ENCODE data around the gene PRDM15.

PRDM15 gene

DNA sequence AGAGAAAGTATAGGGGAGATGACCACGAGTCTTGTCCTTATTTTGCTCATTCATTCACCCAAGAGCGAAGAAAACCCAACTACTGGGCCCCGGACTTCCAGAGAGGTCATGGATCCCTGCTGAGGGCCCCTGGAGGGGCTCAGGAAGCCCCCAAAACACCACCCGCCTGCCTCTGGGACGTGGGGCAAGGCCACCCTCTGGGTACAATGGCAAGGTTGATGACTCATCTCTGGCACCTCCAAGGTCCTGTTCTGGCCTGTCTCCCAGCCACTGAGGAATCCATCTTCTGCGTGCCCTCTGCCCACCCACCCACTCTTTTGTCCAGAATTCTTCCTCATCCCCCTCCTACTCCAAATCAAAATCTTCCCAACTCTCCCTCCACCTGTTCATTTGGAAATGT is 21.3 kb upstream of the PRDM15 start:
- TF ChIP-seq, protein P1, sequence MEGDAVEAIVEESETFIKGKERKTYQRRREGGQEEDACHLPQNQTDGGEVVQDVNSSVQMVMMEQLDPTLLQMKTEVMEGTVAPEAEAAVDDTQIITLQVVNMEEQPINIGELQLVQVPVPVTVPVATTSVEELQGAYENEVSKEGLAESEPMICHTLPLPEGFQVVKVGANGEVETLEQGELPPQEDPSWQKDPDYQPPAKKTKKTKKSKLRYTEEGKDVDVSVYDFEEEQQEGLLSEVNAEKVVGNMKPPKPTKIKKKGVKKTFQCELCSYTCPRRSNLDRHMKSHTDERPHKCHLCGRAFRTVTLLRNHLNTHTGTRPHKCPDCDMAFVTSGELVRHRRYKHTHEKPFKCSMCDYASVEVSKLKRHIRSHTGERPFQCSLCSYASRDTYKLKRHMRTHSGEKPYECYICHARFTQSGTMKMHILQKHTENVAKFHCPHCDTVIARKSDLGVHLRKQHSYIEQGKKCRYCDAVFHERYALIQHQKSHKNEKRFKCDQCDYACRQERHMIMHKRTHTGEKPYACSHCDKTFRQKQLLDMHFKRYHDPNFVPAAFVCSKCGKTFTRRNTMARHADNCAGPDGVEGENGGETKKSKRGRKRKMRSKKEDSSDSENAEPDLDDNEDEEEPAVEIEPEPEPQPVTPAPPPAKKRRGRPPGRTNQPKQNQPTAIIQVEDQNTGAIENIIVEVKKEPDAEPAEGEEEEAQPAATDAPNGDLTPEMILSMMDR (IDR thresholded peaks at IDR 0.05; ENCODE audit: low read depth, low read length, missing control alignments), result no peak
- no peak for DNase-seq (ENCODE audit: low read depth)
- H3K4me3 ChIP-seq (ENCODE audit: low read depth, low read length), result no peak overlapping the region

DNA sequence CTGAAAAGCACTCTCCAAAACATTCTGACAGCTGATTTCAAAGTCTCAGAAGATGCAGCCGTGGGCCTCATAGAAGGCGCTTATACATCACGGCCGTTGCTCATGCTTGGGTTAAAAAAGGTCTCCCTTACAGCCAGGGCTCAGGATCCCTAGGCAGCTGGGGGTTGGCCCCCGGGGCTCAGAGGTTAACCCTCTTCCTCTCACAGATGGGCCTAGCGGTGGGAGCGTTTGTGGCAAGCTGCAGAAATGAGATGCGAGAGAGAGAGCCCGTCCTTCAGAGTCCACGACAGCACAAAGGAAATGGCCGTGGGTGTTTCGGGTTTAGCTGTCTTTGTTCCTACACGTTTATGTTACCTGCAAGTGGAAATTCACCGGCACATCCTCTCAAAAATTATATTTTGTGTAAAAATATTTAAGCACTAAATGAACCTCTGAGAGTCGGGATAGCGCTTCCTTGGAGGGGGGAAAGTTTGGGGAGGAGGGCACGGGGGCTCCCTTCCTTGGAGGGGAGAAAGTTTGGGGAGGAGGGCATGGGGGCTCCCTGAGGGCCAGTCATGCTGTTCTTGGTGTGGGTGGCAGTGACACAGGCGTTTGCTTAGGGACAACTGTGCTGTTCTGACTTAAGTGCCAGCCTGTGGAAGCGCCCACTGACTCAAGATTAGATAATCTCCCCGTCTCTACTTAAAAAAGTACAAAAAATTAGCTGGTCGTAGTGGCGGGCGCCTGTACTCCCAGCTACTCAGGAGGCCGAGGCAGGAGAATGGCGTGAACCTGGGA is 20.5 kb upstream of the PRDM15 start:
- no peak overlapping the region for H3K4me3 ChIP-seq (ENCODE audit: low read depth, low read length)
- TF ChIP-seq, protein P1 (IDR thresholded peaks at IDR 0.05; ENCODE audit: low read depth, low read length, missing control alignments), result no peak
- DNase-seq (ENCODE audit: low read depth), result no peak

DNA sequence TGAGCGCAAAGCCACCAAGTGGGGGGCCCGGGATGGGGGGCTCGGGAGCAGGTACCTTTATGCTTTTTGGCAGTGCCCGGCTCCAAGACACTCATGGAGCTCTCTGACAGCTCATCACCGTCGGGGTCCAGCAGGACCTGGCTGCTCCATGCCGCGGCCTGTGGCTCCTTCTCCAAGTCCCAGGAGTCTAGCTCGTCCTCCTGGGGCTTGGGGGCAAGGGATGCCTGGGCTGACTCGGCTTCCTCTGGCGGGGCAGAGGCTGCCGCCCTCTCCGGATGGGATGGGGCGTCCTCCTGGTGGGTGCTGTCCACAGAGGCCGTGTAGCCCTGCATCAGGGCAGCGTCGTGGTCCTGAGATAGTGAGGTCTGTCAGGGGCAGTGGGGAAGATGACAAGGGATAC is 19.9 kb upstream of the PRDM15 start:
- no peak for DNase-seq (ENCODE audit: low read depth)
- TF ChIP-seq, protein P1 (IDR thresholded peaks at IDR 0.05; ENCODE audit: low read depth, low read length, missing control alignments), result no peak
- no peak overlapping the region for H3K4me3 ChIP-seq (ENCODE audit: low read depth, low read length)

DNA sequence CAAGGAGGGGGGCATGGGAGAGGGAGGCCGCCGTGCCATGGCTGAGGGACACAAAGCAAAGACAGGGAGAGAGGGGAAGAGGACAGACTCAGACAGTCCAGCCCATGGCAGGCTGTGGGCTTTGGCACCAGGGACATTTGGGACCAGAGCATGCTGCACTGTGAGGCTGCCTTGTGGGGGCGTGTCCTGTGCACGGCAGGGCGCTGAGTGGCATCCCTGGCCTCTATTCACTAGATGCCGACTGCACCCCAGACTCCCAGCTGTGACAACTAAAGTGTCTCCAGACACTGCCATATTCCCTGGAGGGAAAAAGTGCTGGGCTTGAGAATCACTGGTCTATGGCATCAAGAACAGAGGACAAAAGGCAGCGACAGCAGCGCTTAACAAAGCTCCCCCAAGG is 18.6 kb upstream of the PRDM15 start:
- H3K4me3 ChIP-seq (ENCODE audit: low read depth, low read length), result no peak overlapping the region
- TF ChIP-seq, protein P1 (IDR thresholded peaks at IDR 0.05; ENCODE audit: low read depth, low read length, missing control alignments), result no peak
- DNase-seq (ENCODE audit: low read depth), result no peak

DNA sequence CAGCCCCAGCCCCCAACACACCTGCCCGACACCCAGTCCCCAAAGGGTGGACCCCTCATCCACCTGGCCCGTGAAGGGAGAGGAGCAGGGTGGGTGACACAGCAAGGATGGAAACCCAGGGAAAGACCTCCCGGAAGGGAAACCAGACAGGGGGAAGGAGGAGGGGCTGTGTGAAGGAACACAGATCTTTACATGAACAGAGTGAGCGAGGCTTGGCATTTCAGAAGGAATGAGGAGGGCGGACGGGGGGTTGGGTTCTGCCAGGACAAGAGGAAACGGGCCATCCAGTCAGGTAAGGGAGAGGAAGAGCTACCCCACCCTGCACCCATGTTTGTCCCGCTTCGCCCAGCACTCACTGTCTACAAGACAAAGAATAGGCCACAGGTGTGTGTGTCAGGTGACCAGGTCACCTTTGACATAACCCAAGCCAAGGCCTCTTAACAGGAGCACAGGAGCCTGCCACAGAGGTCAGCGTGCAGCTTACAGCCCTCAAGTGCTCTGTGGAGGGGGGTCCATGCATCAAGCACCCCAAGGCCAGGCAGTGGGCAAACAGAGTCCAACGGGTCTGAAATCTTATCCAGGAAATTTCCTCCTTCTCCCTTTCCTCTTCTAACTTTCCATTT is 18.0 kb upstream of the PRDM15 start:
- DNase-seq (ENCODE audit: low read depth), result no peak
- TF ChIP-seq, protein P1 (IDR thresholded peaks at IDR 0.05; ENCODE audit: low read depth, low read length, missing control alignments), result no peak
- no peak overlapping the region for H3K4me3 ChIP-seq (ENCODE audit: low read depth, low read length)

DNA sequence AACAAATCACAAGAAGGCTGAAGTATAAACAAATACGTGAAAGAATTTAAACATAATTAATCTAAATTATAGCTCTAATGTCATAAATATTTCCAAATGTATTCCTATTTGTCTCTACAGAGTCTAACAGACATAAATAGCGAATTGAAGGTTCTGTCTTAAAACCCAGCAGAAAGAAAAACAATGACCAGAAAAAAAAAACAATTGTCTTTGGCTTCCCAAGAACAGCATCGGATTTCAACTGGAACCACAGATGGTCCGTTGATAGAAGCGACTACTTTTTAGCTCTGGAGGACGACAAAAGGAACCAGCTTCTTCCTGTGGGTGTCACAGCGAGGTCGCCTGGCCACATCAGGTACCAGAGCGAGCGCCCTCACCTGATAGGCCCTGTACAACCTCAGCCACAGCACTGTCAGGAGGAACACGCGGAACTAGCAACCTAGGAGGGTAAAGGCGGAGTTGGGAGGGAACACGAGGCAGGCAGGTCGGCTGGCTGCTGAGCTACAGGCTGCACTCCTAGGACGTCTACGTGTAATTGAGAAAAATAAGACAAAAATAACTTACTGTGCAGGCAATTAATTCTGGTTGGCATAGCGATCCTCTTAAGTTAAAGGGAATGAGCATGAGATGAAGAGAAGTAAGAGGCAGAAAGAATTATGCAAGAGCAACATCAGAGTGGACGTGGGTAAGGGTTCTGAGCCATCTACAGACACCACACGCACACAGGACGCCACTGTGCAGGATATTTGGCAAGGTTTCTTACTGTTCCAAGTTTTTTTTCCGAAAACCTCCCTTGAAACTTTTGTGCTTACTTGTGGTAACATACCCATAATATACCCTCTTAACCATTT is 16.7 kb upstream of the PRDM15 start:
- no peak overlapping the region for H3K4me3 ChIP-seq (ENCODE audit: low read depth, low read length)
- no peak for DNase-seq (ENCODE audit: low read depth)
- TF ChIP-seq, protein P1 (IDR thresholded peaks at IDR 0.05; ENCODE audit: low read depth, low read length, missing control alignments), result no peak
